ENCODE measurements around the gene CLMP.

Gene CLMP

GRCh38 chr11:123188508-123189165 is 6.4 kb downstream of the CLMP start:
- no peak for DNase-seq (ENCODE audit: low read depth in 2 of 2)

- no peak for DNase-seq (ENCODE audit: low read depth in 2 of 2)
These were observed 7.2 kb downstream of the CLMP start for GRCh38 chr11:123187665-123188507.

GRCh38 chr11:123187248-123187647 is 7.8 kb downstream of the CLMP start:
- DNase-seq (ENCODE audit: low read depth in 2 of 2) = no peak

GRCh38 chr11:123186286-123186685 is 8.8 kb downstream of the CLMP start:
- no peak for DNase-seq (ENCODE audit: low read depth in 2 of 2)

- DNase-seq (ENCODE audit: low read depth in 2 of 2) = no peak
These were observed 9.7 kb downstream of the CLMP start for GRCh38 chr11:123185326-123185725.

- DNase-seq (ENCODE audit: low read depth in 2 of 2) = no peak
These were observed 10.5 kb downstream of the CLMP start for GRCh38 chr11:123184531-123184930.

GRCh38 chr11:123183391-123184099 is 11.5 kb downstream of the CLMP start:
- DNase-seq (ENCODE audit: low read depth in 2 of 2) = no peak

GRCh38 chr11:123181767-123182500 is 13.1 kb downstream of the CLMP start:
- DNase-seq (ENCODE audit: low read depth in 2 of 2) = no peak

- DNase-seq (ENCODE audit: low read depth in 2 of 2) = no peak
These were observed 14.0 kb downstream of the CLMP start for GRCh38 chr11:123181075-123181474.

GRCh38 chr11:123180574-123180973 is 14.5 kb downstream of the CLMP start:
- DNase-seq (ENCODE audit: low read depth in 2 of 2) = no peak

GRCh38 chr11:123180166-123180565 is 14.9 kb downstream of the CLMP start:
- no peak for DNase-seq (ENCODE audit: low read depth in 2 of 2)

GRCh38 chr11:123179586-123179985 is 15.5 kb downstream of the CLMP start:
- DNase-seq (ENCODE audit: low read depth in 2 of 2) = no peak

GRCh38 chr11:123178186-123178585 is 16.9 kb downstream of the CLMP start:
- no peak for DNase-seq (ENCODE audit: low read depth in 2 of 2)

GRCh38 chr11:123176785-123177184 is 18.3 kb downstream of the CLMP start:
- DNase-seq (ENCODE audit: low read depth in 2 of 2) = no peak

GRCh38 chr11:123174196-123175183 is 20.6 kb downstream of the CLMP start:
- DNase-seq (ENCODE audit: low read depth in 2 of 2) = no peak

- DNase-seq (ENCODE audit: low read depth in 2 of 2) = no peak
These were observed 21.2 kb downstream of the CLMP start for GRCh38 chr11:123173856-123174186.

- no peak for DNase-seq (ENCODE audit: low read depth in 2 of 2)
These were observed 21.8 kb downstream of the CLMP start for GRCh38 chr11:123173040-123173855.

- DNase-seq (ENCODE audit: low read depth in 2 of 2) = no peak
These were observed 24.1 kb downstream of the CLMP start for GRCh38 chr11:123170929-123171328.

GRCh38 chr11:123169821-123170220 is 25.2 kb downstream of the CLMP start:
- no peak for DNase-seq (ENCODE audit: low read depth in 2 of 2)

- DNase-seq (ENCODE audit: low read depth in 2 of 2) = no peak
These were observed 26.0 kb downstream of the CLMP start for GRCh38 chr11:123168955-123169484.

All from stimulated activated CD8-positive, alpha-beta memory T cell treated with anti-CD3 and anti-CD28 coated beads, Interleukin-2, amount 100 ng/mL, for 48 hours (primary cell).